HuH-7.5 (cell line): ENCODE data around the gene SLC43A2.
A peak's percentile ranks its signal among the peaks of the same experiment; 100 is the strongest.

Experiments used
- DNase-seq: peaks from one replicate; pipeline ENCODE4 v3.0.0; 2011; ENCODE audit warnings: low spot score

SLC43A2 gene

DNA sequence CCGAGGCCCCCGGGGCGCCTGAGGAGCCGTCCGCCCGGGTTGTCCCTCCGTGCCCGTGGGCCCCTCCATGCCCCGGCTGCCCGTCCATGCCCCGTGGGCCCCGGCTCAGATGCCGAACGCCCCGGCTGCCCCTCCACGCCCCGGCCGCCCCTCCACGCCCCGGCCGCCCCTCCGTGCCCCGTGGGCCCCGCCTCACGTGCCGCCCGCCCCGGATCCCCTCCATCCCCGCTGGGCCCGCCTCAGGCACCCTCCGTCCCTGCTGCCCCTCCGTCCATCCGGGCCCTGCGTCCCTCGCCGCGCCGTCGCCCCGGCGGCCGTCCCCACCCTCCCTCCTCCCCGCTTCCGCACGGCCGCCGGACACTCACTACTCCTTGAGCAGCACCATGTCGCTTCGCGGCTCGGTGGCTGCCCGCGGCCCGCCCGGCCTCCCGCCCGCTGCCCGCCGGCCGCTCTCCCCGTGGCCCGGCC lies 66.4 kb downstream of the SLC43A2 start:
- DNase-seq: peak; percentile 33

DNA sequence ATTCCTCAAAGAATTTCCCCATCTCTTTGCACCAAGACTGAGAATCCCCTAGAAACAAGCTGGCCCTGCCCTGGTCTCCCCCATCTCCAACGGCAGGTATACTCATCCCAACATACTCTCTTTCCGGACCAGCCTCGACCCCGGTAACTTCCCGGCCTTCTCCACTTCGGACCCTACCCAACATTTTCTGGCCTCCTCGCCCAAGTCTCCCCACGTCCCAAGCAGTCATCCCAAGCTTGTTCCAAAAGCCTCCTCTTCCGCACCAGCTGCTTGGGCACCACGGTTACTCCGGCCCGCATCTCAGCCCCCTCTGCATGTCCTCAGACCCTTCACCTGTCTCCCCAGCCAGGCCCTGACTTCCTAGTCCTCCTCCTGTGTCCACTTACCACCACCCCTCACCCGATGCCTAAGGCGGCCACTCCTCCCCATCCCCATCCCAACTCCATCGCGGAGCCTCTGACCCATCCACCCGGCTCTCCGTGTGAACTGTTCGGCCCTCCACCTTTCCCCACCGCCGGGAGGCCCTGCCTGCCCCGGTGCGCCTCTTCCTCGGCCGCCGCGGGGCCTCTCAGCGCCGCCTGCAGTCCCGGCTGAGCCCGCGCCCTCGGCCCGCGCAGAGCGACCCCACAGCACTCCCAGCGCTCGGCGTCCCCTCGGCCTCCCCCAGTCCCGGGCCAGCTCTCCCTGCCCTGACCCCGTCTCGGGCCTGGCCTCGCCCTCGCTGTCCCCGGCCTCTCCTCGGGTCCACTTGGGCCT lies 67.0 kb downstream of the SLC43A2 start:
- peak; percentile 53 for DNase-seq

DNA sequence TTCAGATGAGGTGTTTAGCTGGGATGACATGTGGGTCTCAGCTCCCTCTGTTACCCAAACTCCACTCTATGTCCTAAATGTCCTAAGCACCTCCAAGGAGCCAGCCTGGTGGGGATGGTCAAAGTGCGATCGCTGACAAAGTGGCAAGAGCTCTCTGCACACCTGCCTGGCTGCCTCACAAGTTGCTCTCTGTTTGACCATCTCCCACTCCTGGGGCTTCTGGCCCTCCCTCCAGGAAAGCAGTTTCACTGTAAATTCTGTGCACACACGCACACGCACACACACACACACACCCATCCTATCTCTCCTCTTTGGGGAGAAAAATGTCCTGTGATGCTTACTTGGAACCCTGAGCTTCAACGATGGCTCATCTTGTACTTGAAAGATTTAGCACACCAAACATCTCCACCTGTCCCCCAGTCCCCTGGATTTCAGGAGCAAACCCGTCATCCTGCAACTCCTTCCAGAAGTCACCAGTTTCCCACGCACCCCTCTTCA lies 67.7 kb downstream of the SLC43A2 start:
- no peak for DNase-seq

GRCh38 chr17:1560101-1560857 lies 68.4 kb downstream of the SLC43A2 start:
- DNase-seq: no peak

DNA sequence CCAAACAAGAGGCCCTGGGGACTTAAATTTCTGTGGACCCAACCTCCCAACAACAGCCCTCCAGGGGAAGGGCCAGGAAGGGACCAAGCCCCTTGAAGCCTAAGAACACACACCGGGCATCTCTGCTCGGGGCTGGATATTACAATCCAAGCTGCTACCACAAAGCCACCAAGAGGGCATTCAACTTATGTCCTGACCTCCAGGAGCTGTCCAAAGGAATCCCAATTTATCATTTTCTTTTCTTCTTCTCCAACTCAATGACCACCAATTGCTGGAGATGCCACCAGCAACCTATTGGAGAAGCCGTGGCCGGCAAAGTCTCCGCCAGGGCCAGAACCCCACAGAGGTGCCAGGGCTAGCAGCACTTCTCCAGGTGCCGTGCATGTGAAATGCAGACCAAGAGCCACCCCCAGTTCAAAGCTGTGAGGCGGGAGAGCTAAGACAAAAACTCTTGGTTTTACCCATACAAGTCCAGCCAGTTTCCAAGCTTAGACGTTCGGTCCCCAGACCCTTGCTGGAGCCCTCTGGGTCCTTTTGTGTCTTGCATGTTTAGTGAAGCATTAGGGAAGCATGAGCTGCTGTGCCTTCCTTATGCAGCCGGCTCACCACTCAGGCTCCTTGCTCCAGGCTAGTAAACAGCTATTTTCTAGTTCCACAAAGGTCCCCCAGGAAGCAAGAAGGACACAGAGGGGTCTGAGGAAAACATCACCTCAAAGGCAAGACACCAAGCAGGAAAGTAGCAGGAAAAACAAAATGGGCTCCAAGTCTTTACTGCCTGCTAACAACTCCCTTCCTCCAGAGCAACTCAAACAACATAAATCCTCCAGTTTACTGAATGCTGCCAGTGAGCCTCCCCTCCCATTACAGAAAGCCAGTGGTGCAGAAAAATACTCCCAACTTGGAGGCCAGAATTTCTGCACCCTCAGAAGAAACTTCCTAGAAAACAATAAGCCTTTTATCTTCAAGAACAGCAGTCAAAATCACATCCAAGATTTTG lies 69.3 kb downstream of the SLC43A2 start:
- no peak for DNase-seq

DNA sequence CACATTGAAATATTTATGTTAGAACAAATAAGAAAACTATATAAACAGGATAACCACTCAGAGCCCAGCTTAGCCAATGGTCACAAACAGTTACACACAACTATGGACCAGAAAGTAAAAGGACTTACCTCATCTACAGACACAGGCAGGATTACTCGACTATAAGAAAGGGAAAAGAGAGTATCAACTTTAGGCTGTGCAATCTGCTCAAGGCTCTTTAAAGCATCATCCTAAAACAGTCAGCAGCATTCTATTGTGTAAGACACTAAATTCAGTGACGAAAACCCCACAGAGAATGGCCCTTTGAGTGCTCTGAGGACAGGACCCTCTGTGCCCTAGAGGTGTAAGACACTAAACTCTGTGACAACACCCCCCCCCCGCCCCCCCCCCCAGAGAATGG lies 70.2 kb downstream of the SLC43A2 start:
- DNase-seq: no peak

DNA sequence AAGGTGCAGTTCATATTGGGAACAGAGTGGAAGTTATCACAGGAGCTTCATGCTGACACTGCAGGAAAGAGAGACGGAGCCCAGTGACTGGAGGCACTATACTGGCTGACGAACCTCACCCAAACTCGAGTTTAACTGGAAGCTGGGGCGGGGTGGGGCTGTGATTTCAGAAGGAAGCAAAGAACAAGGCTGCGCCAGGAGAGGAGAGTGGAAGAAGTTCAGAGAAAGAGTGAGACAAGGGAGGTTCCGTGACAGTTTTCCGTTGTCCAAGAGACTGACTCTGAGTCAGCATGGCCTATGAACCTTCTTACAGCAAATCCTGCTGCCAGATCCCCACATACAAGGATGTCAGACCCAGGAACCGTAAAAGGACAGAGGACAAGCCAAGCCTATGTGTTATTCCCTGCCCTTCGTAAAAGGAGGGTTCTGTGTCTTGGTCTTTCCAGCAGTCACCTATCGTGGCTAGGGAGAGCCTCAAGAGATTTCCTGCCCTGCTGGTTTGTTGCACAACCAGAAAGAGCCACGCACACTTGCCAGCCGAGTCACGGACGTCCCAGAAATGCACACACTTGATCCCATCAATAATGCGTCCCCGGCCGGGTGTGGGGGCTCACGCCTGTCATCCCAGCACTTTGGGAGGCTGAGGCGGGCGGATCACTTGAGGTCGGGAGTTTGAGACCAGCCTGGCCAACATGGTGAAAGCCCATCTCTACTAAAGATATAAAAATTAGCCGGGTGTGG lies 71.1 kb downstream of the SLC43A2 start:
- DNase-seq: no peak

DNA sequence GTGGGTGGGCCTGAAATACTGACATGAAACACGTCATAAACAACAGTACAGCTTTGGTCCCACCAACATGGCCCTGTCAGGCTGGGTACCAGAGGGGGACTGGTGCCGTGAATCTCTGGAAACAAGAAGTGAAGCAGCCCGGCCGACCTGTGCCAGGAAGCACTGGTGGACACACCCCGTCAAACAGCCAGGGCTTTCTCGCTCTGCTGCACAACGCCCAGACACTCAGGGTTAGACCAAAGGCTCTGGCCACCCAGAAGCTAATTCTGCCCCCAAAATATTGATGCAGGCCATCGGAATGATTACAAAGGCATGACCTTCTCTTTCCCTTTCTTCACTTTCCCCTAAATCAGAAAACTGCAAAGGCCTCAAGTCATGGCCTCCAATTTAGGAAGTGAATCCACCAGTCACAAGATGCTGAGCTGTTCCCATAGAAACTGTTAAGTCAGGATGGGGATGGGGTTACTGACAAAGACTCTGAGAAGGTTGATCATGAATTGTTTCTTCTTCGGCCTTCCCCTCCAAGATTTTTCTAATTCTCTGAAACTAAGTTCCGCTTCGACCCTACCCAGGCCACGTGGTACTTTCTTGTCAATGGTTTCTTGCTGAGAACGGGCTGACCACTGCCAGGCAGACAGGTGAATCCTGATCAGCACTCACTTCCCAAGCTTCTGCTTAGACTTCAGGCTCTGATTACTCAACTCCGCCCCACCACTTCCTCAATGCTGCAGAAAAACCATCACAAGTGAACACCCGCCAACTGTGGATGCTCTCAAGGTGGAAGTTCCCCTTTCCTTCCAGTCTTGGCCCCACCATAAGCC lies 72.8 kb downstream of the SLC43A2 start:
- DNase-seq: no peak

GRCh38 chr17:1554751-1555540 lies 73.7 kb downstream of the SLC43A2 start:
- no peak for DNase-seq

DNA sequence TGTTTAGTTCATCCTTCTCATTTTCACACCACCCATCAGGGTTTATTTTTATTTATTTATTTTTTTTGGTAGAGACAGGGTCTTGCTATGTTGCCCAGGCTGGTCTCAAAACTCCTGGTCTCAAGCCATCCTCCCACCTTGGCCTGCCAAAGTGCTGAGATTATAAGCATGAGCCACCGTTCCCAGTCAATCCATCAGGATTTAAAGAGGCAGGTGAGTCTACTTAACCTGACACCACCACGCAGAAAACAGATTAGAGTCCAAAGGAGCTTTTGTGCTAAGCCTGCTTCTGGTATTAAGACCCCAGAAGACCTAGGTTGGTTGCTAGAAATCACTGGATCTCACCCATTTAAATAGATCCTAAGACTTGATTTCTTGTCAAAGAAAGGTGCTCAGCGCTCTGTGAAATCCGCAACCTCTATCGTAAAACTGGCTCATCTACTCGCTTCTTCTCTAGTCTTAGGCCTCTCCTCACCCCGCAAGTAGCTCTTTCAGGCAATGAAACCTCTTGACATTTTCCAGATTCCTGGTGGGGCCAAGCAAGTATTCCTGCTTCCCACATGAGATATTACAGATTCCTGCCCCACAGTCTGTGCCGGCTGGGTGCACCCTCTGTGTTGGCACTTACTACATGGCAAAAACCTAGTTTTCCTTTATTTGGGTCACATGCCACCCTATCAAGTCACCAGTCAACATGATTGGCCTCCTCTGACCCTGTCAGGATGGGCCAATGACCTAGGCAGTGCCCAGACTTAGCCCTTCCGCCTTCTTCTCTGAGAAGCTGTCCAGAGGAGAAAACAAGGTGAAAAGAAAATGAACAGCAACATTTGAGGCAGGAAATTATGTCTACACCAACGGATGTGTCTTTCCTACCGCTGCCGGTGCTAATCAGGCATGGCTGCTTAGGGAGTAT lies 75.0 kb downstream of the SLC43A2 start:
- DNase-seq: no peak

GRCh38 chr17:1552932-1553331 lies 75.7 kb downstream of the SLC43A2 start:
- DNase-seq: no peak

DNA sequence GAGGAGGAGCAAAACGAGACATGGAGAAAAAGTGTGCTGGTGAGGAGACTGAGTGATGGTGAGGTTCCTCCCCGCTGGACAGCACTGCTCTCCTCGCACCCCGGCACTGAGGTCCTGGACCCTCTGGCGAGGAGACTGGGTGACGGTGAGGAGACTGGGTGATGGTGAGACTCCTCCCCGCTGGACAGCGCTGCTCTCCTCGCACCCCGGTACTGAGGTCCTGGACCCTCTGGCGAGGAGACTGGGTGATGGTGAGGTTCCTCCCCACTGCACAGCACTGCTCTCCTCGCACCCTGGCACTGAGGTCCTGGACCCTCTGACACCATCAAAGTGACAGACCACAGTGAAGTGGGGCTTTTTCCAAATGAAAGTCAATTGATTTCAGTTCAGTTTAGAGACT lies 76.9 kb downstream of the SLC43A2 start:
- no peak for DNase-seq

- no peak for DNase-seq
These were observed 80.6 kb downstream of the SLC43A2 start for GRCh38 chr17:1548032-1548431.

GRCh38 chr17:1546292-1546922 lies 82.2 kb downstream of the SLC43A2 start:
- no peak for DNase-seq

- DNase-seq: no peak
These were observed 83.0 kb downstream of the SLC43A2 start for GRCh38 chr17:1545618-1546017.

GRCh38 chr17:1542316-1542715 lies 86.3 kb downstream of the SLC43A2 start:
- DNase-seq: no peak

DNA sequence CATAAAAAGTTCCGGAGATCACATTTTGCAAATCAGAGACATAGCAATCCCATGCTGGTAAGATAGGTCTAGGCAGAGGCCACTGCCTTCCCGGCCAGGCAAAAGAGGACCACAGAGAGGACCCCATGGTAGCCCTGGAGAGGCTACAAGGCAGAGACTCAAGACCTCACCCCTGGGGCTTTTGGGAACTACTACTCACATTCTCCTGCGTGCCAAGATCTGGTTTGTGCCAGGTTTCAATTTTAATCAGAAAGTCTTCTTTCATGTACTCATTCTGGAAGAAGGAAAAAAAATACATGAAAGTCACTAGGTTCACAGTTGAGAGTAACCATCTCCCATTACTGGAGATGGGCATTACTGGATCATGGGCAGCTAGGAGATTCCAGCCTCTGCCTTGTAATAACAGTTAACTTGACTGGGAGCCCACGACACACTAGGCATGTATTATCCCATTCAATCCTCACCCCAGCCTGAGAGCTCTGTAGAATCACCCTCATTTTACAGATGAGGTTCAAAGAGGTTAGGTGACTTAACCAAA lies 87.2 kb downstream of the SLC43A2 start:
- DNase-seq: no peak

DNA sequence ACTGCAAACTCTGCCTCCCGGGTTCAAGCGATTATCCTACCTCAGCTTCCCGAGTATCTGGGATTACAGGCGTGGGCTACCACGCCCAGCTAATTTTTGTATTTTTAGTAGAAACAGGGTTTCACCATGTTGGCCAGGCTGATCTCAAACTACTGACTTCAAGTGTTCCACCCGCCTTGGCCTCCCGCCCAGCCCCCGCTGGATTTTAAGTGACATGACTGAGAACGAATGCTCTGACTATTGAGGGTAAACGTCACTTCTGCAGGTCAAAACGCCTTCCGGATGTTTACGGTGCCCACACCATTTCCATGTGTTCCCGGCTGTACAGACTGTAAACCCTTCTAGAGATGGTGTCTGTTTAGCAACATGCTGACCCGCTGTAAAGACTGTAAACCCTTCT lies 88.8 kb downstream of the SLC43A2 start:
- no peak for DNase-seq
